Measurements from ENCODE around the gene CADPS2.

DNA sequence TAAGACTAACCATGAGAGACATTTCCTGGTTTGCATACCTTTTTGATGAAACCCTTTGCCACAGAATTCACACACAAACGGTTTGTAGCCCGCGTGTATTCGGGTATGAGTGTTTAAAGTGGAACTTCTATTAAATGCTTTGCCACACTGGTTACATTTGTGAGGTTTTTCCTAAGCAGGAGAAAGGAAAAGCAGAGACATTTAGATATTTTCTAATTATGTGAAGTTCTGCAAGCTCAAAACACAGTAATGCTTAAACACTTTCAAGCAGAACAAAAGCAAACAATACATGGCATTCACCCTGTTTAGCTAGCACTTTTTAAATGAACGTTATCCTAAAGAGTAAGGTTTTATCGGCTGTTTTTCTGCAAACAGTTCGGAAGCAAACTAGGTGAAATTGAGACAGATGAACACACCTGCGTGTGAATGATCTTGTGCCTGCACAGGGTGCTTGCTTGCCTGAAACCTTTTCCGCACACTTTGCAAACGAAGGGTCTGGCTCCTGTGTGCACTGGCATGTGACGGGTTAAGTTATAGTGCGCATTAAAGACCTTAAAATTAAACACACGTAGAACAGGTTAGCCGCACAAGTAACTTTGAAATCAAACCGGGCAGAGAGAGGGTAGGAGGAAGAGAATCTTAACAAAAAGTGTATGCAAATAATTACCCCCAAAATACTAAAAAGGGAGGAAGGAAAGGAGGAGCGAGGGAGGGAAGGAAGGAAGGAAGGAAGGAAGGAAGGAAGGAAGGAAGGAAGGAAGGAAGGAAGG is 583.3 kb downstream of the CADPS2 start:
- TF ChIP-seq POLR2A (IDR thresholded peaks at IDR 0.05; ENCODE audit: low read depth, low read length) (no peak), POLR2AphosphoS5 (IDR thresholded peaks at IDR 0.05; ENCODE audit: low read depth, low read length) (no peak), TAF1 (IDR thresholded peaks at IDR 0.05; ENCODE audit: borderline replicate concordance, low read depth, low read length) (no peak)
